ENCODE data around the gene SEPTIN11. TPM values are rescaled to one million over a fixed set of nuclear protein-coding genes. Genes with fewer than 3 reads are reported as not detected.

Gene SEPTIN11
- total RNA-seq = 293 and 688 TPM in 2 replicates
- polyA plus RNA-seq = 521 and 1,286 TPM in 2 replicates
- 255 and 662 TPM in 2 replicates for polyA plus RNA-seq (2012)
- polyA minus RNA-seq (ENCODE audit: low replicate concordance) = 89.2 and 208 TPM in 2 replicates

DNA sequence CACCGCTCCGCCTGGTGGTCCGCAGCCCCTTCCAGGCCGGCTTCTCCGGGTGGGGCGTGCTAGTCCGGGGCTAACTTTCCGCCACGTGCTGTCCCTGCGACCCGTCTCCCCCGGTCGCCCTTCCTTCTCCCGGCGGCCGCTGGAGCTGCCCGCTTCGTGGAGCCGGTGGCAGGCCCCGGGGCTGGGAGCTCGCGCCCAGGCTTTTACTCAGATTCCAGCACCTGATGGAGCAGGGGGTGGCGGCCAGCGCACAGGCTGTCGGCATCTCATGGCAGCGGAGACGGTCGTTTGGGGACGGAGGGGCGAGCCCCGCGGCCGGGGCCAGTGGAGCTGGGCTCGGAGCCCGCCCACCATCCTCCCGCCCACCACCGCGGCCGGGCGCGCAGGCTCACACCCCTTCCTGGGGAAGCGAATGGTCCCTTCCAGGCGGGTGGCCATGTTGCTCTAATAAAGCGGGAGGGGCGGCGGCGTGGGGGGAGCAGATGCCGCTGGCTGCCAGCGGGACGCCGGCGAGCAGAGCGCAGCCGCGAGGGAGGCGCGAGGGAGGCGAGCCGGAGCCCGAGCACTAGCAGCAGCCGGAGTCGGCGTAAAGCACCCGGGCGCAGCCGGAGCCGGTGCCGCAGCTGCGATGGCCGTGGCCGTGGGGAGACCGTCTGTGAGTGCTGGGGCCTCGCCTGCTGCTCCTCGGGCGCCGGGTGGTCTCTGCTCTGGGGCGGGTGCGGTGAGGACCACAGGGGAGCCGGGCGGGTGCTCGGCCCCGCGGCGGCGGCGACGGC is at the start of gene SEPTIN11:
Gene SEPTIN11 (plus strand): TSS at position 477 of the 776 bp plus-strand sequence. CDS start 152 bp downstream, at position 629.
- Histone ChIP-seq H3K79me2 (ENCODE audit: control insufficient read depth, insufficient read depth, low read length) (peaks cover 85% of the 10 kb centered on the region), H3K27ac (ENCODE audit: insufficient read depth, low read length) (peak within 1 kb of the TSS; percentile 94), H3K4me2 (ENCODE audit: extremely low read depth, insufficient read depth, low read length) (peak within 1 kb of the TSS; percentile 93), H4K20me1 (ENCODE audit: control insufficient read depth, extremely low read depth, insufficient read depth, low read length) (peaks cover 2% of the 10 kb centered on the region), H3K9ac (ENCODE audit: insufficient read depth, low read length) (peak within 1 kb of the TSS; percentile 98), H3K4me1 (ENCODE audit: control insufficient read depth, extremely low read depth, insufficient read depth, low read length) (peaks cover 6% of the 10 kb centered on the region), H3K9me3 (ENCODE audit: control insufficient read depth, insufficient read depth, low read depth, low read length) (no peaks in the 10 kb centered on the region), H3K27me3 (ENCODE audit: control insufficient read depth, insufficient read depth, low read length) (no peaks in the 10 kb centered on the region), H3K4me3 (replicated peaks in 1 of 4; ENCODE audit: control extremely low read depth in 1 of 4, insufficient read depth in 1 of 4, low read depth in 3 of 4, low read length in 4 of 4) (peak within 1 kb of the TSS; percentile 76 to 94 (median 92)), H2AFZ (ENCODE audit: low read length) (no peak within 1 kb of the TSS), H3K36me3 (ENCODE audit: control insufficient read depth, insufficient read depth, low read length) (no peaks in the 10 kb centered on the region)
- peak; percentile 95 for DNase-seq (ENCODE audit: low read depth in 2 of 2)
- TF ChIP-seq CTCF (conservative IDR thresholded peaks at IDR 0.05 in 1 of 2, IDR thresholded peaks at IDR 0.05 in 1 of 2; ENCODE audit: low read depth in 1 of 2, low read length in 2 of 2) (no peak), EZH2 (IDR thresholded peaks at IDR 0.05; ENCODE audit: low read length, missing control alignments) (no peak)

GRCh38 chr4:76902233-76902890 is 47.2 kb upstream of the SEPTIN11 start:
- no peaks in the 10 kb centered on the region for H3K4me1 ChIP-seq (ENCODE audit: control insufficient read depth, extremely low read depth, insufficient read depth, low read length)
- TF ChIP-seq CTCF (conservative IDR thresholded peaks at IDR 0.05 in 1 of 2, IDR thresholded peaks at IDR 0.05 in 1 of 2; ENCODE audit: low read depth in 1 of 2, low read length in 2 of 2) (no peak), EZH2 (IDR thresholded peaks at IDR 0.05; ENCODE audit: low read length, missing control alignments) (no peak)
- no peaks in the 10 kb centered on the region for H3K79me2 ChIP-seq (ENCODE audit: control insufficient read depth, insufficient read depth, low read length)
- no peak overlapping the region for H3K4me3 ChIP-seq (replicated peaks in 1 of 4; ENCODE audit: control extremely low read depth in 1 of 4, insufficient read depth in 1 of 4, low read depth in 3 of 4, low read length in 4 of 4)
- H3K36me3 ChIP-seq (ENCODE audit: control insufficient read depth, insufficient read depth, low read length) = no peaks in the 10 kb centered on the region
- no peak for DNase-seq (ENCODE audit: low read depth in 2 of 2)
- H2AFZ ChIP-seq (ENCODE audit: low read length) = no peak overlapping the region
- H4K20me1 ChIP-seq (ENCODE audit: control insufficient read depth, extremely low read depth, insufficient read depth, low read length) = no peaks in the 10 kb centered on the region
- no peak overlapping the region for H3K4me2 ChIP-seq (ENCODE audit: extremely low read depth, insufficient read depth, low read length)
- H3K9ac ChIP-seq (ENCODE audit: insufficient read depth, low read length) = no peak overlapping the region
- H3K27me3 ChIP-seq (ENCODE audit: control insufficient read depth, insufficient read depth, low read length) = peaks cover 12% of the 10 kb centered on the region
- H3K27ac ChIP-seq (ENCODE audit: insufficient read depth, low read length) = no peak overlapping the region
- no peaks in the 10 kb centered on the region for H3K9me3 ChIP-seq (ENCODE audit: control insufficient read depth, insufficient read depth, low read depth, low read length)

GRCh38 chr4:76904646-76905190 is 44.8 kb upstream of the SEPTIN11 start:
- Histone ChIP-seq H3K4me1 (ENCODE audit: control insufficient read depth, extremely low read depth, insufficient read depth, low read length) (no peaks in the 10 kb centered on the region), H3K4me3 (replicated peaks in 1 of 4; ENCODE audit: control extremely low read depth in 1 of 4, insufficient read depth in 1 of 4, low read depth in 3 of 4, low read length in 4 of 4) (no peak overlapping the region), H3K4me2 (ENCODE audit: extremely low read depth, insufficient read depth, low read length) (no peak overlapping the region), H3K36me3 (ENCODE audit: control insufficient read depth, insufficient read depth, low read length) (no peaks in the 10 kb centered on the region), H3K27me3 (ENCODE audit: control insufficient read depth, insufficient read depth, low read length) (no peaks in the 10 kb centered on the region), H4K20me1 (ENCODE audit: control insufficient read depth, extremely low read depth, insufficient read depth, low read length) (no peaks in the 10 kb centered on the region), H3K9ac (ENCODE audit: insufficient read depth, low read length) (no peak overlapping the region), H3K9me3 (ENCODE audit: control insufficient read depth, insufficient read depth, low read depth, low read length) (no peaks in the 10 kb centered on the region), H3K27ac (ENCODE audit: insufficient read depth, low read length) (no peak overlapping the region), H3K79me2 (ENCODE audit: control insufficient read depth, insufficient read depth, low read length) (no peaks in the 10 kb centered on the region), H2AFZ (ENCODE audit: low read length) (no peak overlapping the region)
- TF ChIP-seq CTCF (conservative IDR thresholded peaks at IDR 0.05 in 1 of 2, IDR thresholded peaks at IDR 0.05 in 1 of 2; ENCODE audit: low read depth in 1 of 2, low read length in 2 of 2) = no peak
- no peak for TF ChIP-seq EZH2 (IDR thresholded peaks at IDR 0.05; ENCODE audit: low read length, missing control alignments)
- DNase-seq (ENCODE audit: low read depth in 2 of 2) = peak in 1 of 2 donors; percentile 10

All from fibroblast of lung (primary cell).